Upper lobe of left lung (tissue), 4 donors: ENCODE data around the gene CELA2B.

ENCODE experiments used
- EP300 ChIP-seq, 4 donors: sonication (generic); formaldehyde crosslinking; IDR thresholded peaks; one replicate each; pipeline ENCODE4 v1.5.1; 2017; ENCODE audit warnings: antibody characterized with exemption in 4 of 4, control low read depth in 2 of 4
- POLR2AphosphoS5 ChIP-seq, 2 donors: sonication (generic); formaldehyde crosslinking; IDR thresholded peaks; one replicate each; pipeline ENCODE4 v1.5.1; 2017; ENCODE audit warnings: antibody characterized with exemption in 2 of 2
- TF ChIP-seq, protein P1 (sequence below), 6 experiments: fragments of 450-650 bp in 4 of 6; fragments of 200-600 bp in 2 of 6; sonication (generic) in 2 of 6; IDR thresholded peaks; one replicate each; pipeline ENCODE4 v1.5.1; 2016 to 2019; ENCODE audit warnings: antibody characterized with exemption in 6 of 6

GRCh38 chr1:15522551-15522950 is 46.6 kb downstream of the CELA2B start:
- TF ChIP-seq, protein P1, sequence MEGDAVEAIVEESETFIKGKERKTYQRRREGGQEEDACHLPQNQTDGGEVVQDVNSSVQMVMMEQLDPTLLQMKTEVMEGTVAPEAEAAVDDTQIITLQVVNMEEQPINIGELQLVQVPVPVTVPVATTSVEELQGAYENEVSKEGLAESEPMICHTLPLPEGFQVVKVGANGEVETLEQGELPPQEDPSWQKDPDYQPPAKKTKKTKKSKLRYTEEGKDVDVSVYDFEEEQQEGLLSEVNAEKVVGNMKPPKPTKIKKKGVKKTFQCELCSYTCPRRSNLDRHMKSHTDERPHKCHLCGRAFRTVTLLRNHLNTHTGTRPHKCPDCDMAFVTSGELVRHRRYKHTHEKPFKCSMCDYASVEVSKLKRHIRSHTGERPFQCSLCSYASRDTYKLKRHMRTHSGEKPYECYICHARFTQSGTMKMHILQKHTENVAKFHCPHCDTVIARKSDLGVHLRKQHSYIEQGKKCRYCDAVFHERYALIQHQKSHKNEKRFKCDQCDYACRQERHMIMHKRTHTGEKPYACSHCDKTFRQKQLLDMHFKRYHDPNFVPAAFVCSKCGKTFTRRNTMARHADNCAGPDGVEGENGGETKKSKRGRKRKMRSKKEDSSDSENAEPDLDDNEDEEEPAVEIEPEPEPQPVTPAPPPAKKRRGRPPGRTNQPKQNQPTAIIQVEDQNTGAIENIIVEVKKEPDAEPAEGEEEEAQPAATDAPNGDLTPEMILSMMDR (IDR thresholded peaks at IDR 0.05), result no peak
- no peak for TF ChIP-seq EP300 (IDR thresholded peaks at IDR 0.05)
- TF ChIP-seq POLR2AphosphoS5 (IDR thresholded peaks at IDR 0.05), result no peak
